ENCODE data around the gene PSME2.

GRCh38 chr14:24179961-24180796, 33.8 kb upstream of the PSME2 start:
- TF ChIP-seq CTCF (IDR thresholded peaks at IDR 0.05 in 2 of 3, conservative IDR thresholded peaks at IDR 0.05 in 1 of 3; ENCODE audit: insufficient read depth in 2 of 3, low read depth in 1 of 3, low read length in 3 of 3) (no peak), DPF2 (IDR thresholded peaks at IDR 0.05) (no peak), PTRF (tag; IDR thresholded peaks at IDR 0.05) (no peak), BRF2 (IDR thresholded peaks at IDR 0.05; ENCODE audit: borderline replicate concordance, insufficient read depth, insufficient read length) (no peak), LCOR (CRISPR knock-in tag; IDR thresholded peaks at IDR 0.05) (no peak), CEBPB (tag; IDR thresholded peaks at IDR 0.05) (no peak), NONO (IDR thresholded peaks at IDR 0.05; ENCODE audit: low read depth in 2 of 2, low read length in 1 of 2) (no peak), MYC (IDR thresholded peaks at IDR 0.05; ENCODE audit: low read depth, low read length) (no peak), MYC (CRISPR knock-in tag; IDR thresholded peaks at IDR 0.05; ENCODE audit: borderline replicate concordance, low read depth) (no peak), NKRF (IDR thresholded peaks at IDR 0.05; ENCODE audit: borderline replicate concordance) (no peak), ZNF121 (CRISPR knock-in tag; conservative IDR thresholded peaks at IDR 0.05) (no peak), STAT6 (CRISPR knock-in tag; IDR thresholded peaks at IDR 0.05) (no peak), POLR2AphosphoS5 (IDR thresholded peaks at IDR 0.05; ENCODE audit: control insufficient read depth, insufficient read depth, low read depth, low read length) (no peak), STAT5B (CRISPR knock-in tag; IDR thresholded peaks at IDR 0.05) (no peak), ZNF134 (CRISPR knock-in tag; conservative IDR thresholded peaks at IDR 0.05) (no peak)

All from K562 (cell line).